Activated naive CD8-positive, alpha-beta T cell treated with anti-CD3 and anti-CD28 coated beads, Interleukin-2, amount 50 U/mL, for 24 hours (primary cell): ENCODE results near the gene RAB9B.

Source experiments
- ATAC-seq: fragments of 150-1000 bp; cut with Tn5 transposase; one replicate; pipeline ENCODE4 v1.10.0; 2021
- DNase-seq: peaks from one replicate; pipeline ENCODE4 v3.0.0; 2021
- H3K27ac Mint-ChIP-seq: one replicate; pipeline ENCODE4 v1.8.0; 2021; ENCODE audit warnings: mild to moderate bottlenecking, mixed read lengths
- H3K27me3 Mint-ChIP-seq: one replicate; pipeline ENCODE4 v1.8.0; 2021; ENCODE audit warnings: mixed read lengths
- H3K36me3 Mint-ChIP-seq: one replicate; pipeline ENCODE4 v1.8.0; 2021; ENCODE audit warnings: low read depth, mixed read lengths
- H3K4me1 Mint-ChIP-seq: one replicate; pipeline ENCODE4 v1.8.0; 2021; ENCODE audit warnings: mixed read lengths
- H3K4me3 Mint-ChIP-seq: one replicate; pipeline ENCODE4 v1.8.0; 2021; ENCODE audit warnings: mild to moderate bottlenecking, moderate library complexity, mixed read lengths
- H3K9me3 Mint-ChIP-seq: one replicate; pipeline ENCODE4 v1.8.0; 2021; ENCODE audit warnings: mixed read lengths

RAB9B gene

GRCh38 chrX:103831803-103832544, at the start of gene RAB9B:
RAB9B (minus strand) TSS chrX:103832257; CDS start chrX:103825784, 6,473 bp downstream.
- Mint-ChIP-seq H3K9me3 (no peaks in the 10 kb centered on the region), H3K36me3 (no peaks in the 10 kb centered on the region), H3K4me3 (peak within 1 kb of the TSS; percentile 81), H3K27me3 (peaks cover 9% of the 10 kb centered on the region), H3K27ac (peak within 1 kb of the TSS; percentile 64), H3K4me1 (peaks cover 5% of the 10 kb centered on the region)
- ATAC-seq (peak; percentile 93), DNase-seq (peak; percentile 69)

GRCh38 chrX:103879339-103879738, 47.3 kb upstream of the RAB9B start:
- Mint-ChIP-seq H3K4me3 (no peak overlapping the region), H3K27me3 (peaks cover 2% of the 10 kb centered on the region), H3K36me3 (no peaks in the 10 kb centered on the region), H3K9me3 (no peaks in the 10 kb centered on the region), H3K4me1 (peaks cover 6% of the 10 kb centered on the region), H3K27ac (no peak overlapping the region)
- DNase-seq (no peak), ATAC-seq (no peak)

GRCh38 chrX:103878466-103879122, 46.5 kb upstream of the RAB9B start:
- peaks cover 2% of the 10 kb centered on the region for H3K27me3 Mint-ChIP-seq
- H3K9me3 Mint-ChIP-seq: no peaks in the 10 kb centered on the region
- H3K27ac Mint-ChIP-seq: no peak overlapping the region
- H3K4me1 Mint-ChIP-seq: peaks cover 6% of the 10 kb centered on the region
- ATAC-seq: no peak
- no peaks in the 10 kb centered on the region for H3K36me3 Mint-ChIP-seq
- no peak overlapping the region for H3K4me3 Mint-ChIP-seq
- DNase-seq: no peak

GRCh38 chrX:103877571-103877970, 45.5 kb upstream of the RAB9B start:
- no peaks in the 10 kb centered on the region for H3K36me3 Mint-ChIP-seq
- no peak overlapping the region for H3K4me3 Mint-ChIP-seq
- peaks cover 6% of the 10 kb centered on the region for H3K4me1 Mint-ChIP-seq
- no peaks in the 10 kb centered on the region for H3K9me3 Mint-ChIP-seq
- peaks cover 2% of the 10 kb centered on the region for H3K27me3 Mint-ChIP-seq
- ATAC-seq (peak; percentile 65), DNase-seq (no peak)
- no peak overlapping the region for H3K27ac Mint-ChIP-seq

- ATAC-seq (no peak), DNase-seq (no peak)
- Mint-ChIP-seq H3K4me3 (no peak overlapping the region), H3K27me3 (no peaks in the 10 kb centered on the region), H3K27ac (no peak overlapping the region), H3K4me1 (no peaks in the 10 kb centered on the region), H3K9me3 (no peaks in the 10 kb centered on the region), H3K36me3 (no peaks in the 10 kb centered on the region)
These were observed 33.0 kb upstream of the RAB9B start for GRCh38 chrX:103864886-103865534.

GRCh38 chrX:103864149-103864548, 32.1 kb upstream of the RAB9B start:
- Mint-ChIP-seq H3K4me3 (no peak overlapping the region), H3K27me3 (no peaks in the 10 kb centered on the region), H3K36me3 (no peaks in the 10 kb centered on the region), H3K27ac (no peak overlapping the region), H3K9me3 (no peaks in the 10 kb centered on the region), H3K4me1 (no peaks in the 10 kb centered on the region)
- no peak for DNase-seq
- ATAC-seq: no peak

GRCh38 chrX:103861200-103861599, 29.1 kb upstream of the RAB9B start:
- DNase-seq: no peak
- Mint-ChIP-seq H3K27ac (no peak overlapping the region), H3K4me3 (no peak overlapping the region), H3K27me3 (no peaks in the 10 kb centered on the region), H3K9me3 (no peaks in the 10 kb centered on the region), H3K36me3 (no peaks in the 10 kb centered on the region), H3K4me1 (no peaks in the 10 kb centered on the region)
- ATAC-seq: no peak

GRCh38 chrX:103849558-103849957, 17.5 kb upstream of the RAB9B start:
- Mint-ChIP-seq H3K4me1 (no peaks in the 10 kb centered on the region), H3K27me3 (peaks cover 3% of the 10 kb centered on the region), H3K9me3 (no peaks in the 10 kb centered on the region), H3K4me3 (no peak overlapping the region), H3K27ac (no peak overlapping the region), H3K36me3 (no peaks in the 10 kb centered on the region)
- ATAC-seq (no peak), DNase-seq (no peak)

GRCh38 chrX:103847174-103847870, 15.3 kb upstream of the RAB9B start:
- Mint-ChIP-seq H3K9me3 (no peaks in the 10 kb centered on the region), H3K4me1 (no peaks in the 10 kb centered on the region), H3K4me3 (no peak overlapping the region), H3K27ac (no peak overlapping the region), H3K27me3 (peaks cover 3% of the 10 kb centered on the region), H3K36me3 (no peaks in the 10 kb centered on the region)
- DNase-seq (no peak), ATAC-seq (no peak)

- H3K27ac Mint-ChIP-seq: no peak overlapping the region
- H3K4me3 Mint-ChIP-seq: no peak overlapping the region
- no peaks in the 10 kb centered on the region for H3K9me3 Mint-ChIP-seq
- peaks cover 3% of the 10 kb centered on the region for H3K27me3 Mint-ChIP-seq
- ATAC-seq (no peak), DNase-seq (no peak)
- H3K4me1 Mint-ChIP-seq: no peaks in the 10 kb centered on the region
- H3K36me3 Mint-ChIP-seq: no peaks in the 10 kb centered on the region
These were observed 14.3 kb upstream of the RAB9B start for GRCh38 chrX:103846386-103846785.

- Mint-ChIP-seq H3K4me1 (no peaks in the 10 kb centered on the region), H3K9me3 (no peaks in the 10 kb centered on the region), H3K4me3 (no peak overlapping the region), H3K36me3 (no peaks in the 10 kb centered on the region), H3K27me3 (no peaks in the 10 kb centered on the region), H3K27ac (no peak overlapping the region)
- peak; percentile 47 for DNase-seq
- peak; percentile 63 for ATAC-seq
These were observed 13.2 kb upstream of the RAB9B start for GRCh38 chrX:103845165-103845653.

- H3K27ac Mint-ChIP-seq: peak overlapping the region; percentile 36
- H3K4me3 Mint-ChIP-seq: no peak overlapping the region
These were observed 7.3 kb upstream of the RAB9B start for GRCh38 chrX:103839404-103839803.

GRCh38 chrX:103831342-103831802, 685 bp downstream of the RAB9B start:
- no peak overlapping the region for H3K27ac Mint-ChIP-seq
- H3K4me1 Mint-ChIP-seq: peaks cover 5% of the 10 kb centered on the region
- no peaks in the 10 kb centered on the region for H3K36me3 Mint-ChIP-seq
- peaks cover 9% of the 10 kb centered on the region for H3K27me3 Mint-ChIP-seq
- ATAC-seq (no peak), DNase-seq (no peak)
- H3K9me3 Mint-ChIP-seq: no peaks in the 10 kb centered on the region
- H3K4me3 Mint-ChIP-seq: peak overlapping the region; percentile 81

More at GRCh38 chrX:103839404-103839803, 7.3 kb upstream of the RAB9B start:
- Mint-ChIP-seq H3K36me3 (peaks cover 5% of the 10 kb centered on the region), H3K9me3 (peaks cover 8% of the 10 kb centered on the region), H3K4me1 (peaks cover 13% of the 10 kb centered on the region), H3K27me3 (peaks cover 2% of the 10 kb centered on the region)
- DNase-seq (peak; percentile 4), ATAC-seq (peak; percentile 66)

GRCh38 chrX:103830848-103831247, 1.2 kb downstream of the RAB9B start:
- Mint-ChIP-seq H3K27me3 (peaks cover 8% of the 10 kb centered on the region), H3K27ac (no peak overlapping the region), H3K4me3 (peak overlapping the region; percentile 20), H3K4me1 (peaks cover 5% of the 10 kb centered on the region), H3K36me3 (no peaks in the 10 kb centered on the region), H3K9me3 (no peaks in the 10 kb centered on the region)
- DNase-seq: no peak
- ATAC-seq: no peak
